GM18498 (cell line): ENCODE data around the gene PLLP.

ENCODE experiments used
- ATAC-seq: cut with Tn5 transposase; IDR thresholded peaks from one replicate; pipeline ENCODE4 v1.9.1; 2021; ENCODE audit warnings: mild to moderate bottlenecking, moderate library complexity; ENCODE audit not compliant: unreplicated experiment

PLLP gene

GRCh38 chr16:57303021-57303909, 18.8 kb upstream of the PLLP start:
- ATAC-seq, result no peak

DNA sequence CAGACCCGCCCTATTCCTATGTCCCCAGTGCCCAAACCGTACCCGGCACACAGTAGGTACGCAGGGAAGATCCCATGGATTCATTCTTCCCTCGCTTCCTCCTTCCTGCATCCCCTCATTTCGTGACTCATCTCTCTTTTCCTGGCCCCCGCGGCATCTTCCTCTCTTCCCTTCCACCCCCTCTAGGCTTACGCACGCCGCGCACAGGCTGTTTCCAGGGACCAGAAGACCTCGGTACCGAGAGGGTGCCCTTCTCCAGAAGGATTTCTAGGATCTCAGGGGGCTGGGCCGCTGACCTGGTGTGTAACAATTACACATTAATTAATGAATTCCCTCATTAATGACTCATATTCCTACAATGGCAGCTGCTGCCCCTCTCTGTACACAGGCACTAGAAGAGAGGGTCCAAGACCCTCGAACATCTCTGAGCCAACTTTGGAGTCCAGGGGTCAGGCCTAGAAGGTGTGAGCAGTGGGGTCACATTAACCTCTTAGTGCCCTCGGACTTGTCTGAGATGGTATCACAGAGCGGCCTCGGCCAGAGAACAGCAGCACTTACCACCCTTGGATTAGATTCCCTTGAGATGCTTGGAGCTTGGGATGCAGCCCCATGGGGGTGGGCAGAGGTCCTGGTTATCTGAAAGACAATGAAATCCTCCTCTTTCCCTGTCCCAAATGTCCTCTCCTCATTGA, 16.8 kb upstream of the PLLP start:
- ATAC-seq, result no peak

DNA sequence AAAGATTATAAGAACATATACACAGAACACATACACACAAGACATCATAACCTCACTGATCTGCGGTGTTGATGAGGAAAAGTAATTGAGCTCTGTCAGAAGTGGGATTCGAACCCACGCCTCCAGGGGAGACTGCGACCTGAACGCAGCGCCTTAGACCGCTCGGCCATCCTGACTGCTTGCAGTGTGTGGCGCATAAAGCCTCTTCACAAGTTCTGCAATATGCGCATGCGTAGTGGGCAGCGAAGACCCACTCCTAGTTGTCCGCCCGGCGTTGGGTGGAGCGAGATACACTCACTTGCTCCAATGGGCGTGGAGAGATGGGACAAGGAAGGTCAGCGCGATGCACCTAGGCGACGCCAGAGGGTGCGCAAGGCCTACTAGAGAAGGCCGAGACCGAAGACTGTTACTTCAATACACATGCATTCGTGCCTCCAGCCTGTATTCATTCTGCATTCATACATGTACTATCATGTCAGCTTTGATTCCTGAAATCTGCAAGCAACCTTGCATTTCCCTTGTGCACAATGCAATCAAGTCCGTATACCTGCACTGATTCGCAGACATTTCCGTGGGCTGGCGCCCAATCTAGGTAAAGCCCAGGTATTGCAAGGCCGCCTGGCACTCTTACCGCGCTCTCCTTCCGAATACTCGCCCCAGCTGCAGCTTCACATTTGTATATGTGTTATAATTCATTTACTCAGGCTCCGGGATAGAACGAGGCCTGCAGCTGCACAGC, 16.1 kb upstream of the PLLP start:
- ATAC-seq, result peak; percentile 89

GRCh38 chr16:57299719-57300386, 15.4 kb upstream of the PLLP start:
- ATAC-seq, result peak; percentile 51

GRCh38 chr16:57299009-57299718, 14.7 kb upstream of the PLLP start:
- peak; percentile 23 for ATAC-seq

GRCh38 chr16:57297856-57298255, 13.4 kb upstream of the PLLP start:
- ATAC-seq, result no peak

- ATAC-seq, result no peak
Measured at GRCh38 chr16:57289391-57290257, 5.2 kb upstream of the PLLP start.

- no peak for ATAC-seq
Measured at GRCh38 chr16:57285379-57285778, 907 bp upstream of the PLLP start.

- ATAC-seq, result no peak
Measured at GRCh38 chr16:57284952-57285363, 486 bp upstream of the PLLP start.

DNA sequence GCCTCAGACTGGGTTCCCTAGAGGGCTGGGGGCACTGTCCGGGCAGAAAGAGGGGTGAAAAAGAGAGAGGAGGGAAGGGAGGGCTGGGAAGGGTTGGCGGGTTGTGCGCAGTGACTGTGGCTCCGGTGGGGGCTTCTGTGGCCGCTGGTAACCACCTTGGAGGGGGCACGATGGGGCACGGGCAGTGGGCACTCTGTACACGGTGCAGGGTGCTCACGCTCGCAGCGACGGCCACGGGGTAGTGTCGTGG, 588 bp downstream of the PLLP start:
- ATAC-seq, result no peak

GRCh38 chr16:57283214-57283958, 1.1 kb downstream of the PLLP start:
- no peak for ATAC-seq

DNA sequence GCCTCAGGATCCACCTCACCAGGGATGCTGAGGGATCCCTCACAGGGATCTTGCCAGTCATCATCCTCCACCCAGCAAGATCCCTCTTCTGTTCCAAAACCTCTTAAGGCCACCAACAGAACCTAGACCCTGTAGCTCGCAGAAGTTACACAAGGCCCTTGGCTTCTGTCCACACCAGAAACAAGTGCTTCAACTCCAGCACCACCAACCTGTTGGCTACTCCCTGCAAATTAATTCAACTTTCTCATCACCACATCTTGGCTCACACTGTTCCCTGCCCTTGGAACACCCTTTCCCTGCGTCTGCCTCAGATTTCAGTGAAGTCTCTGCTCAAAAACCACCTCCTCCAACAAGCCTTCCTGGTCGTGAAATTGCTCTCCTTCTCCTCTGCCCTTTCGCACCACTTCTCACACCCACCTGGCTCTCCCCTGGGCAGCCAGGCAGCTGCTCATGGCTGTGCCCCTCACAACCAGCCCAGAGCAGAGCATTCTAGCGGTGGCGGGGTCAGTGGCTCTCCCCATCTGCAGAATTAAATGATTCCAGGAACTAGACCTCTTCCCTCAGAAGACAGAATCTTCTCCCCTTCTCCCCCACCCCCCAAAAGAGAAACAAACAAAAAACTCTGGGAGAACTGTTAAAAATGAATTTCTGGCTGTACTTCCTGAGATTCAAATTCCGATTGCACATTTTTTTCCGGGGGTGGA, 1.8 kb downstream of the PLLP start:
- no peak for ATAC-seq

DNA sequence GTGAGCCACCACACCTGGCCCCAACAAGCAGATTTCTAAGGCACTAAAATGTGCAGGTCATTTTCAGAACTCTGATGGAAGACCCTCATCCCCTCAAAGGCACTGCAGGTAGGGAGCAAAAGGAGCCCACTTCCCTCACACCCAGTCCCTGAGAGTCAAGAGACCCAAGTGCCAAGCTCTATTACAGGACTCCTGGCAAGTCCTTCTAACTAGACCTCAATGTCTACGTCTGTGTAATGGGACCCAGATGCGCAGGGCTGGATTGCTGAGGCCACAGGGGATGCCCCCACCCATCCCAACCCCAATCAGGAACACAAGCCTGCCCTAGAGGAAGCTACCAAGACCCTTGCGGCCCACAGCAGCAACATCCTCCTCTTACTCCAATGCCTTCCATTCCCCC, 2.7 kb downstream of the PLLP start:
- no peak for ATAC-seq

- ATAC-seq, result no peak
Measured at GRCh38 chr16:57279780-57280638, 4.5 kb downstream of the PLLP start.

- ATAC-seq, result no peak
Measured at GRCh38 chr16:57278494-57278893, 6.0 kb downstream of the PLLP start.

GRCh38 chr16:57277586-57277985, 6.9 kb downstream of the PLLP start:
- ATAC-seq, result no peak

DNA sequence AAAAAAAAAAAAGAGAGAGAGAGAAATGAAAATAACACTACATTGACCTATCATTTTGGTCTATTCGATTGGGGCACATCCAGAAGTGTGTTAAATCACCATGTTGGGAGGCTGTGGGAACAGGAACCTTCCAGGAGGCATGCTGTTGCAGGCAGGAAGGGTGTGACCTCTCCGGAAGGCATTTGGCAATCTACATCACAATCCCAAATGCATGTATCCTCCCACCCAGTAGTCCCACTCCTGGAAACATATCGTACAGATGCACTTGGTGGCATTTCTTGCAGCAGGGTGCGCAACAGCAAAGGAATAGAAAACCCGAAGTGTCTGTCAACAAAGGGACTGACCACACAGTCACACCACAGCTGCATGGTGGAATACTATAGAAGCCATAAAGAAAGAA, 7.9 kb downstream of the PLLP start:
- no peak for ATAC-seq
